ENCODE results near the gene TNS1.

TNS1 gene

DNA sequence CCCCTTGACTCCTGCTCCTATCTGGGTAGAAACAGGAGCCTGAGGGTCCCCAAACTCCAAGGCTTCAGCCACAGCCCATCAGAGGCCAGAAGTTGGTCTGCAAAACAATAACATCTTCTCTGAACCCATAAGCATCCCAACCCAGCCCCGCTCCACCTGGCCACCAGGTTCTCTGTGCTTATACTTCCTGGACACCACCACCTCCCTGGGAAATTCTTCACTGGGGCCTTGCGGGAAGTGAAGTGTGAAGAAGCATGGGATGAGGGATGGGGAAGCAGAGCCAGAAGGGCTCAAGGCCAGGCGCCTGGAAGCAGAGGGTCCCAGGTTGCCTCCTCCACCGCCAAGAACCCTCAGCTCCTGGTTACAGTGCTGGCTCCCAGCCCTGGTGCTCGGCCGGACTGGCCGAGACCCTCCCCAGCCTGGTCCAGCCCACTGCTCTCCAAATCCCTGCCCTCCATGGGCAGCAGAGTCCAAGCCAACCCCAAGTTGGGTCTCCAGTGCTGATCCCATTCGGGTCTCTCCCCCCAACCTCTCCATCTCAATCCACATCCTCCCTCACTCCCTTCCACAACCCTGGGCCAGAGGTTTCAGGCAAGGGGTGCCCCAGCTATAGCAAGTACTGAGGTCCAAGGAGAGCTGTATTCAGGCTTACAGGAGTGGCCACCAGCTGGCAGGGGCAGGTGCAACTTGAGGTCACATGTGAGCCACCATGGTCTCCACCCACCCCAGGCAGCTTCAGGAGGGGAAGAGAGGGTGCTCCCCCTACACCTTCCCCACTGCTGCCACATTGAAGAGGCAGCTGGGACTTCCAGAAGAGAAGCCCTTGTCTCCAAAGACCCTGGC, 60.7 kb downstream of the TNS1 start:
- DNase-seq = peak in 2 of 3 donors; percentile 23 to 57

DNA sequence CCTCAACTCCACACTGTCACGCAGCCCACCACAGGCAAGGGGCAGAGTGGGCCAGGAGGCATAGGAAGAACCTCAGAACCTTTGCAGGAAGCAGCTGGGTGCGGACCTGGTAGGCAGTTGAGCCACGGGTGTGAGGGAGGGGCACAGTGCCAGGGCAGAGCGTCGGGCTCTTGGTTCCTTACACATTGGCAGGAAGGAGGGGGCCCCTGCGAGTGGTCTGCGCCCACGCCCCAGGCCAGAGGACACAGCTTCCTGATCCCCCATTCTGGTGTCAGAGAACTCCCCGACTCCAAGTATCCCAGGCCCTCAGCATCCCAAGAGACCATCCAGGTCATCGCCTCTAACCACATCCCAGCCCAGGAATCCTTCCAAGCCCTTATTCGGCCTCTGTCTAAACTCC, 61.5 kb downstream of the TNS1 start:
- DNase-seq = peak in 1 of 3 donors; percentile 41

DNA sequence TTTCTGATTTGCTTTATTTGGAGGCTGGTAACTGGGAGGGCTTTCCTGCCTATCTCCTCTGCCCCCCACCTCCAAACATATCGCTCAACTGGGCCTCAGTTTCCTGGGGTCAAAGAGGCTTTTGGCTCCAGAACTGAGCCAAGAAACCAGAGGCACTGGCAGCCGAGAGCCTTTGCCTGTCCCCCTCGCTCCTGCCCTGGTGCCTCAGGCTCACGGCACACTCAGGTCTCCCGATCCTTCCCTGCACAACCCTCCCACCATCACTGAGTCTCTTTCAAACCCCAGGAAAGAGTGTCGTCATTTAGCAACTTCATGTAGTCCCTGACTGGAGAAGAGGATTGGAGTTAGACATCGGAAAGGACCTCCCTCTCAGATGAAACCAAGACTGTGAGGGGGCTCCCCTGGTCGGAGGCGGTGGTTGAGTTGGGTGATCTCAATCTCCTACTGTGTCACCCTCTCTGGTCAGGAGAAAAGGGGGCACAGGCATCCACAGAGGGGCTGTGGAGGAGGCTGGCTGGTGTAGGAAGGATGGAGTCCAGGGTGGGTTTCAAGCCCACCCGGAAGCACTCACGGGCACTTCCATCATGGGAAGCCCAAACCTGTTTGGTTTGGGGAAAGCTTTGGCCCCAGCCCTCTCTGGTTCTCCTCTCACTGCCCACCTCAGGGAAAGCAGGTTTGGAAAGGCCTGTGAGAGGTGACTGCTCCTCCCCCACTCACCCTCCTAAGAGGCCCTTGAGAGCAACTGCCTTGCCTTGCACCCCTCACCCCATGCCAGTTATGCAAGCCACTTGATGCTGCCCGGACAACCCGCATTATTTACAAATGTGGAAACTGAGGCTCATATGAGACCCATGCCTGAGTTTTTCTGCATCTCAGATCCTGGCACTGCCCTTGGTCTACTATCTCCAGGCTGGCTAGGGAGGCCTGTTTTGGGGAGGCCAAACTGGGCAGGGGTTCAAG, 62.3 kb downstream of the TNS1 start:
- DNase-seq = no peak

DNA sequence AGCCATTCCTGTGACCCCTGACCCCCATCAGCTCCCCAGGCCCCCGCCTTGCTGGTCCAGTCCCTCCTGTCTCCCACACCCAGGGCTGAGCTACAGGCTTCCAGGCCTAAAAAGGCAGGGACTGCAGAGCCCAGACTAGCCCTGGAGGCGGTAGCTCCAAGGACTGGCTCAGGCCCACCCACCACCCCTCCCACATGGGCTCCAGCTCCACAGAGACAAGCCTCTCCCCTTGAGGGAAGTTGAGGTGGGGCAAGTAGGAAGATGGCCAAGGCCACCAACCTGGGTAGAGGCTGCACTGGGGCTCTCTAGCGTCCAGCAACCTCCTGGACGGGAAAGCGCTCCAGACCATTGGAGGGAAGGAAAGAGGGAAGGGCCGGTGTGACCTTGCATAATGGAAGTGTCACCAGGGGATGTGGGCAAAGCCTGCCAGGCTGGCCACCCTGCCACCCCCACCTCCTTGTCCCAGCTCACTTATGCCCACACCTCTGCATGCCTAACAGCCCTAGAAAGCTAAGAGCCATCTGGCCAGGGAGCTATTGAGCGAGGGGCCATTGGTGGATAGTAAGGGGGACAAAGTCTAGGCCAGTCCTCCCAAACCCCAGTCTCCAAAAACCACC, 63.1 kb downstream of the TNS1 start:
- DNase-seq = peak in 1 of 3 donors; percentile 48

DNA sequence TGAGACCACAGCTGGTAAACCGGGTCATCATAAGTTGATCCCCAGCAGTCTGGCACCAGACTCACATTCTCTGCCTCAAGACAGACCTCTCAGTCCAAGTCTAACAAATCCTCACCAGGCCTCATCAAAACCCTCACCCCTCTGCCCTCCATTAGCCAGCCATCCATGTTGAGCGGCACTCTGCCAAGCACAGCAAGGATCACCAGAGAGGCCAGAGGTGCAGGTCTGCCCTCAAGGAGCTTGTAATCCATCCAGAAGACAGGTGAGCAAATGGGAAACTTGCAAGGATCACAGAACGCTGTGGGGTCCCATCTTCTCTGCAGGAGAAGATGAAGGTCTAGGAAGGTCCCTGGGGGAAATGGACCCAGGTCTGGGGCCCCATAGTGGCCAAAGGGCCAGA, 63.6 kb downstream of the TNS1 start:
- DNase-seq = no peak

DNA sequence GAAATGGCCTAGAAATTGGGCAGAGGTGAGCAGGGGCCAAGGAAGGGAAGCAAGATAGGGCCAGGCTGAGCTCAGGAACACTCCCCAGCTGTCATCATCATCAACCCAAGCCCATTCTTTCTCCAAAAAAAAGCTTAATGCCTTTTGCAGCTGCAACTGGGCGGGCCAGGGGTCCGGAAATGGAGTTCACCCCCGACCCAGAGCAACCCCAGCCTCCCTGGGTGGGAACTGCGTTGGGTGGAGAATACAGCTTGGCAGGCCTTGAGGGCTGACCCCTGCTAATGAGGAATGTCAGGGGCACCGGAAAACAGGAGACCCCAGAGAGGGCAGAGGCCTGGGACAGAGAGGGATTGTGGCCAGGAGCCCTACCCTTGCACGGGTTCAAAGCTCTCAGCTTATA, 64.8 kb downstream of the TNS1 start:
- no peak for DNase-seq

DNA sequence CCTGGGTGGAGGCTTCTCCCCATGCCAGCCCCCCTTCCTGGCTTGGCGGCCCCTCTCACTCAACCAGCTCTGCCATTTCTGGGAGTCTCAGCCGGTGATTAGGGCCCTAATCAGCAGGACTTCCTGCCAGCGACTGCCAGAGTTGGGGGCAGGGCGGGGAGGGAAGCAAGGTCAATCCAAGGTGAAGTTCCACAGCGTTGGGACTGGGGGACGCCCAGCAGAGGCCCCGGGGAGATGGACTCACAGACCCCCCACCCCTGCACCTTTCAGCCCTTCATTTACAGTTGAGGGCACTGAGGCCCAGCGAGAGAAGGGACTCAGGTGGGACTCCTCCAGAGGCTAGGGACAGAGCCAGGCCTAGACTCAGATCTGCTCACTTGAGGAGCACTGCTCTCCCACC, 65.3 kb downstream of the TNS1 start:
- DNase-seq = no peak

DNA sequence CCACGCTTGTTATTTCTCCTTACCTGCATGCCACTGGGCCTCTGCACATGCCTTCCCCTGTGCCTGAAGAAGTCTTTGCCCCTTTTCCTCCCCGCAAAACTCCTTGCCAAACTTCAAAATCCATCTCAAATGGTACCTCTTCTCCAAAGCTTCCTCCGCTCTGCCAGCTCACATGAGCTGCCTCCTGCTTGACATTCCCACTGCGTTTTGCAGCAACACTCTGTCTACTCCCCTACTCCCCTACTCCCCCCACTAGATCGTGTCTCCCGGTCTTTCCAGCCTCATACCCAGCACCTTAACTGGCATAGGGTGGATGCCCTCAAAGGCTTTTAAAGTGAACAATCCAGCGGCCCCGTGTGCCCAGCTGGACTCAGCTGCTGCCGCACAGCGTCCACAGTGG, 65.8 kb downstream of the TNS1 start:
- DNase-seq = no peak

DNA sequence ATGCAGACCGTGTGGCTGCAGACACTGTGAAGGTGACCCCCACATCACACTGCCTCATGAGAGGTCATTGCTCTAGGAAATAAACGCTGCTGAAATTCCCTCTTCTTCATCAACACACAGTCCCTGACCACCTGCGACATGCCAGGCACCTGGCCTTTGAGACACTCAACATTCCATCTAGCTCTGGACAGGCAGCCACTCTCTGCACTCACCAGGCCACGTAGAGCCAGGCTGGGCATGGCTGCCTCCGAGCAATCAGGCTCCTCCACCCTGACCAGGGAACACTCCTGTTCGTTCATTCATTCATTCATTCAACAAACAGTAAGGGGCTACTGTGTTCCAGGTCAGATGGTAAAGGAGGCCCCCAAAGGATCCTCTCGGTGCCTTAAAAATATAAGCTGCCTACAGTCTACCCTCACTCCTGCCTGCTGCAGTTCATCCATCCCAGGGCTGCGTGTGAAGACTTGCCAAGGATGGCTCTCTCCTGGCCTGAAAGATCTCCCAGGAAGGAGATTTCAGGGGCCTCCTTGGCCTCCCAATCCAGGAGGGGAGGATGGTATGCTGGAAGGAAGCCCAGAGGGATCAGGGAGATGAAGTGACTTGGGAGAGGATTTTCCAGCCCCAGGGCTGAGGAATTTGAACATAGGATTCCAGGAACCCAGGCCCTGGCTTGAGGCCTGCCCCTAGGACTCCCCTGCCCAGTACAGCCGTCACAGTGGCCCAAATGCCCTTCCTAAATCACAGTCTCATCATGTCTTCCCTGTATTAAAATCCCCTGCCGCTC, 66.7 kb downstream of the TNS1 start:
- DNase-seq = no peak

DNA sequence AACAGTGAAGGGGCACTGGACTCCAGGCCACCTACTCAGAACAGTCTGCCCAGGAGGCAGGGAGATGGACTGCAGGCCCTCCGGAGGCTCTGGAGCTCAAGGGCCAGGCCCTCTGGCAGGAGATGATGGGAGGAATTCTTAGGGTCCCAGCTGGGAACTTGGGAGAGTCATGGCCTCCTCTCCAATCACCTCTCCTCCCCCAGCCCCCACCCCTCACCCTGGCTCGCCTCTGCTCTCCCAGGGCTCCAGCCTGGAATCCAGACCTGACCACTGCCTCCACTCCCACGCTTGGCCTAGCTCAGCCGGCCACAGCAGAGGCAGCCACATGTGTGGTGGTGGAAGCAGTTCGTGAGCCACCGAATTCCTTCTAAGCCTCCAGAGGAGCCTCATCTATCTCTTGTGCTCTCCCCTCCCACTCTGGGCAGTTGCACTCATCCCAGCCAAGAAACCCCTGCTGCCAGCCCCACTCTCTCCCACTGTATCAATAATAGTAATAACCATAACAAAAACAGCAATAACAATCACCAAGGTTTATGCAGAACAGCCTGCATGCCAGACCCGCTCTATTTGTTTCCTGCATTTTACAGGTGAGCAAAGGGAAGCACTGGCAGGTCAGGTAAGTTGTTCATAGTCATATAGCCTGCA, 67.4 kb downstream of the TNS1 start:
- no peak for DNase-seq

DNA sequence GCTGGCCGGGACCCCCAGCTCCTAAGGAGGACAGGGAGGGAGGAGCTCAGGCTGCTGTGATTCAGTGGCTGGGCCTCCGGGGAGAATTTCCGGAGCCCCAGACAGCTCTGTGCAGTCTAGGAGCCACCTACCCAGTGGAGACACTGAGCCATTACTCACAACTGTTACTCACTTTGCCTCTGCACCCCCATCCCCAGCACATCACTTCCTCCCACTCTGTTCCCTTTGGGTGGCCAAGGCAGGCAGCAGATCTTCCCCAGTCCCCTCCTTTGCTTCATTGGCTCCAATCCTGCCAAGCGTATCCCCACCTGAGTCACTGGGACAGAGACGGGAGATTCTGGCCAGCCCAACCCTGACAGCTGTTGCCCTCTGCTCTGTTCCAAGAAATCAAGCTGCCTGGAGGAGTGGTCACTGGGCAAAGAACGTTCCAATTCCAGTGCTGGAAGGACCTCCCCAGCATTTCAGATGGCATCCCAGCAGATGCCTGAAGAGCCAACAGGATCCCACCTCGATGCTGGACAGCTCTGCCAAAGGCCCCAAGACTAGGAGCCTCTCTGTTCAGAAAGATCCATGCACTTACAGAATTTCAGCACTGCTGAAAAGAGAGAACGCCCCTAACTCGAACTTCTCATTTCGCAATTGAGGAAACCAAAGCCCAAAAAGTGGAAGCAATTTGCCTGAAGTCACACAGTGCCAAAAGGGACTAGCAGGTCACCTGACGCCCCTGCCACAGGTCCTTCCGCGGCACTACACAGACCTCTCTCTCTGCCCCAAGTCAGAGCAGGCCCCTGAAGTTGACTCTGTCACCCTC, 68.3 kb downstream of the TNS1 start:
- peak; percentile 93 to 96 (median 94) for DNase-seq

DNA sequence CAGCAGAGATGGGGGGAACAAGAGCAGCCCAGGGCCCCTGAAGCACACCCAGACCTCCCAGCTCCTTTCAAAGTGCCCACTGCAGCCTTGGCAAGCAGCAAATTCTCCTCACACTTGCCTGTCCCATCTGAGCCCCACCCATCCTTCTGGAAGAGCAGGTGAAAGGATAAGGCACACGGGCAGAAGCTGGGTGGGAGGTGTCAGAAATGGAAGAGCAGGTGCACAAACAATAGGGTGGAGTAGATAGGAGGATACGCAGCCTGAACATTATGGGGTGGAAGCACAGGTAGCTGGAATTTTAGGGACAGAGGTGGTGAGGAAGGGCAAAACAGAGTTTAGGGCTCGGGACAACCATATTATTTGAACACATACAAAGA, 69.2 kb downstream of the TNS1 start:
- DNase-seq = no peak

DNA sequence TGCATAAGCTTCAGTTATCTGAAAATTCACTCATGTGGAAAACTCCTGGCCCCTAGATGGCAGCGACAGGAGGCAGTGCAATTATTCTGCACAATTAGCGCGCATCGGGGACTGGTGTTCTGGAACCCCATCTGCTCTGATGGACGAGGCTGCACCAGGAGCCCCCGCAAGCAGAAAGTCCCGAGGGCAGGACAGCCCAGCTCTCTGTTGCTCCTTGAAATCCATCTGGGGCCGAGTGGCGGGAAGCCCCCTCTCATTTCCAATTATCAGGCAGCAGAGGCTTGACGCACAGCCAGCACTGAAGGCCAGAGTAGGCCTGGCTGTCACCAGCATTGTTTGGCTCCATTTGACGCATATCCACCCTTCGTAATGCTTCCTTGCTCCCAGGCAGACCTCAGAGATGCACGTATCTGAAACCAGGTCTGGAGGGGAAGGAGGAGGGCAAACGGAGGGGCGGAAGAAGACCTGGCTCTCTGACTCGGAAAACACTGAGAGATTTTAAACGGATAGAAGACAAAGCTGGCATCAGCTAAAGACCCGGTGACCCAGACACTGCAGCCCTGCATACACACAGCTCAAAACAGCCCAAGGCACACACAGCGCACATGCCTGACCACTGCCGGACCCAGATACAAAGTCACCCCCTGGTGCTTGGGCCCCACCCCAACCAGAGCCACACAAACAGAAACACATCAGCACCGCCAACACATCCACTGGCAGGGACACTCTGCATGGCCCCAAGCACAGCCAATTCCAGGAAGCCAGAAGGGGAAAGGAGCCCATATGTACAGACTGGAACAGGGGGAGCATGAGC, 69.8 kb downstream of the TNS1 start:
- DNase-seq = no peak

DNA sequence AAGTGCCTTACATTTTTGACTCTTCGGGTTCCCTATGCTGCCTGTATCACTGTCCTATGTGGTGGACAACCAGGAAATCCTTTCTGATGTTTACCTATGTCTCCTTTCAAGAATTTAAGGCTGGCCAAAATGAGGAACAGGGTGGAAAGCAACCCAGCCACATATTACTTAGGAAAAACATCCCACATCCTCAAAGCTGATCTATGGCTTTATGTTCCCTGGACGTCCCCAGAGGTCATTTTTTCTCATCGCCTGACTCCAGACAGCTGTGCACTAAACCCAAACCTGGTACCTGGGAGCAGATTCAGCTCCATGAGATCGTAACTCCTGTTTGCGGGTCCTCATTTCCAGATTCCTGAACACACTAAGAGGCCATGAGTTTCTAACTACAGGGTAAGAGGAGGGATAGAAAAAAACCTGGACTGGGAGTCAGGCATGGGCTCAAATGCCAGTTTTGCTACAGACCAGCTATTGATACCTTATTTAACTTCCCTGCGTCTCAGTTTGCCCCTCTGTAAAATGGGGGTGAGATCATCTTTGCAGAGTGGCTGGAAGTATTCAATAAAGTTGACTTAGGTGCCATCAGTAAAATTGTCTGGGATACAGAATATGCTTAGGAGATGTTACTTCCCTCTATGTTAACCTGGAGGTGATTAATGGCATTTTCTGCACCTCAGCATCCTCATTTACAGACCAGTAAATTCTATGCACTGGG, 70.8 kb downstream of the TNS1 start:
- DNase-seq = no peak

DNA sequence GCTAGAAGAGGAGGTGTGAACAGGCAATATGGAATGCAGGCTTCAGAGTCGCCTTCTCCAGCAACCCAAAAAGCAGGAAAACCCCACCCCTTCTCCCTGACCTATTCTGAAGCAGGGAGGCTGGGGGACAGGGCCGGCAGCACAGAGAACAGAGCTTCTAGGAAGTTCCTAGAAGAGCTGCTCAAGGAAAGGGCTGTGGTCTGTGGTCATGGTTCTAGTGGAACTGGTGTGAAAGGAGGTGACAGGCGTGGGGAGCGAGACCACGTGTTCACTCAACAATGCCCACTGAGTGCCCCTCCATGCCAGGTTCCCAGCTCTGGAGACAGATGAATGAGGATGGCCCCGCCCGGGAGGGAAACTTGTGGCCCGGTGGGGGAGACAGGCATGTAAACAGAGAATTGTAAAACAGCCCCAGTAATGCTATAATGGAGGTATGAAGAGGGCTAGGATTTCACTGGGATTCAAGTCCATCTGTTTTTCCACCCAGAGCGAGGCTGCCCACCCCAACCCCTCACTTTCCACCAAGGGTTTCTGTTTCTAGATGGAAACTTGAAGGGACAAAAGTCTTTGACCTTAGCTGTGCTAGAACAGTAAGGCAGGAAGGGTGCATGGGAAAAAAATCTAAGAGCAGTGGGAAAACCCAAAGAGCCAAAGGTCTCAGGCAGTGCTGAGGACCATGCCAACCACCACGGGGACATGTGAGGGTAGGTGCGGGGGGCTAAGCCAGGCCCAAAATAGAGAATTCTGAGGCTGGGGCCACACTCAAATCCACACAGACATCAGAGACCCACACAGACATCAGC, 71.8 kb downstream of the TNS1 start:
- DNase-seq = no peak

DNA sequence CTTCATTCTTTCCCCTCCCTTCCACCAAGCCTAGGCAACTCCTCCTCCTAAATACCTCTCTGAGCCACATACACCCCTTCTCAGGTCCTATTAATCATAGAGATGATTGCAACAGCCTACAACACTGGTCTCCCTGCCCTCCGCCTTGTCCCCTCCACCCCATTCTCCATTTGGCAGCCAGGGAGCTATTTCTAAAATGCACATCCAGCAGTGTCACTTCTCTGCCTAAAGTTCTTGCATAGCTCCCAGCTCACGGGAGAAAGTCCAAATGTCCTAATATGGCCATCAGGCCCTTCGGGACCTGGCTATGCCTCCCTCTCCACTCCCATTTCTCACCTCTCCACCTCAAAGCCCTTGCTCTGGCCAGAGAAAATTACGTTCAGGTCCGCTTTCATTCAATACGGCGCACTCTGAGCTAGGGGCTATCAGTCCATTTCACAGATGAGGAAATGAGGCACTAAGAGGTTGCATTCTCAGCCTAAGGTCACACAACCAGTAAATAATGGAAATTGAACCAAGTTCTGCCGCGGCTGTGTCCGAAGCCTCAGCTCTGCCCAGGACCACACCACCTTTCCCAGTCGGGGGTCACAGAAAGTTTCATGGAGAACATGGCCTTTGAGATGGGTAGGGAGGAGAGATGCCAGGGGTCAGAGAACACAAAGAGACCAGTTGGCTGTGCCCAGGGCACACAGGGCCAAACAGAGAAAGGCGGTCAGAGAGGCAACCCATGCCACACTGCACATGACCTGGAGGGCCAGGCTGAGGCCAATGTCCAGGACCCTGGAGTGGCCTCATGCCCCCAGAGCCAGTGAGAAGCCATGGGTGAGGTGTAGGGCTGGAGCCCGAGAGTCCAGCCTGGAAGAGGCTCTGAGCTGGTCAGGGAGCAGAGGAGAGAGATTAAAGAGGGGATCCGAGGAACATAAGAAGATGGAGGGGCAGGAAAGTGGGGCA, 72.8 kb downstream of the TNS1 start:
- DNase-seq = no peak

DNA sequence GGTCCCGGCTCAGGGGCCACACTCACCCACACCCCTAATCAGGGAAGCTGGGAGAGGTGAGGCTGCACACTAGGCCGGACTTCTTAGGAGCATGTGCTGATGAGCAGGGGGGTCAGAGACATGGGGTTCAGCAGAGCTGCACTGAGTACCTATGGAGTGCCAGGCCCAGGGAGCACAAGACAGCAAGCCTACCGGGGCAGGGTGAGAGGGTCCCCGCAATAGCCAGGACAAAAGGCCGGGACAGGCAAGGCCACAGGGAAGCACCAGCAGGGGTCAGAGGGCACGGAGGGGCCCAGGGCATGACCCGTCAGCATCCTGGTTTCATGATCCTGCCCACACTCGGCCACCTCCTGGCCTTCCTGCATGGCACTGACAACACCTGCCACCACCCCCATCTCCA, 73.5 kb downstream of the TNS1 start:
- no peak for DNase-seq

Data from suppressor macrophage treated with lipopolysaccharide for 1 hour (primary cell).